Dermis blood vessel endothelial cell (primary cell): Measurements from ENCODE around the gene IMMP2L. TPM values are rescaled to one million over a fixed set of nuclear protein-coding genes. Genes with fewer than 3 reads are reported as not detected.

Source experiments
- DNase-seq: peaks from one replicate; pipeline ENCODE4 v3.0.0; 2010
- total RNA-seq: library from RNA; depleted of rRNA; stranded (reverse); fragments of >200 nt; gene quantifications from 2 replicates; pipeline ENCODE4 v1.2.3, GENCODE V29; 2014

The IMMP2L gene
- total RNA-seq, 1 donor from 2014 or later = 8.8 TPM

GRCh38 chr7:111026806-111027205 is 535.5 kb downstream of the IMMP2L start:
- no peak for DNase-seq

DNA sequence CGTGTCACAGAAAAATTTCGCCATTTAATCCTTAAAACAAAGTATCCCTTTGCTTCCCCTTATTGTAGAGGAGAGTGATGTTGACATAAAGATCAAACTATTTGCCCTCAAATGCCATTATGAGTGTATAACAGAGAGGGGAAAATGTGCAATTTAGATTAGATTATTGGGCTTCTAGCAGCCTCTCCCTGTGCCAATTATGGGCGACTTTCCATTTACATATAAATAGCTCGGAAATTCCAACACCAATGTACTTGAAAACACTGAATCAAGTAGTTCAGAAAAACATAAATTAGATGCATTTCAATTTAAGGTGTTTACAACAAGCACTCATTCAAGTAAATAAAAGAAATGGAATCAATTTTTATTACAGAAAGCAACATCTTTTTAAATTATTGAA is 535.9 kb downstream of the IMMP2L start:
- no peak for DNase-seq

DNA sequence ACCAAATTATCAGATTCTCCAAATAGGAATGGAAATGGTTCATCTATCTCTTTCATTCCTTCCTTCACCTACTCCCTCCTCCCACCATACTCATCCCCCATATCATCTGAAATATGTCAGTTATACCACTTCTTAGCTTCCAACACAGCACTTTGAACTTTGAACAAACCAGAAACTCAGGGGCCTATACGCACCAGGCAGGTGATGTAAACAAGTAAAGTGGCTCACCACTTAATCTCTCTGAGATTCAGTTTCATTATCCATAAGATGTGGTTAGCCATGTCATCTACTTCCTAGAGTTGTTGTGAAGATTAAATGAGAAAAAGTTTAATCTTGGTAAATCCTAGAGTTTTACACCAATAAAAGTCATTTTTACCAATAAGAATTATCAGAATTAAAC is 537.3 kb downstream of the IMMP2L start:
- DNase-seq = no peak

DNA sequence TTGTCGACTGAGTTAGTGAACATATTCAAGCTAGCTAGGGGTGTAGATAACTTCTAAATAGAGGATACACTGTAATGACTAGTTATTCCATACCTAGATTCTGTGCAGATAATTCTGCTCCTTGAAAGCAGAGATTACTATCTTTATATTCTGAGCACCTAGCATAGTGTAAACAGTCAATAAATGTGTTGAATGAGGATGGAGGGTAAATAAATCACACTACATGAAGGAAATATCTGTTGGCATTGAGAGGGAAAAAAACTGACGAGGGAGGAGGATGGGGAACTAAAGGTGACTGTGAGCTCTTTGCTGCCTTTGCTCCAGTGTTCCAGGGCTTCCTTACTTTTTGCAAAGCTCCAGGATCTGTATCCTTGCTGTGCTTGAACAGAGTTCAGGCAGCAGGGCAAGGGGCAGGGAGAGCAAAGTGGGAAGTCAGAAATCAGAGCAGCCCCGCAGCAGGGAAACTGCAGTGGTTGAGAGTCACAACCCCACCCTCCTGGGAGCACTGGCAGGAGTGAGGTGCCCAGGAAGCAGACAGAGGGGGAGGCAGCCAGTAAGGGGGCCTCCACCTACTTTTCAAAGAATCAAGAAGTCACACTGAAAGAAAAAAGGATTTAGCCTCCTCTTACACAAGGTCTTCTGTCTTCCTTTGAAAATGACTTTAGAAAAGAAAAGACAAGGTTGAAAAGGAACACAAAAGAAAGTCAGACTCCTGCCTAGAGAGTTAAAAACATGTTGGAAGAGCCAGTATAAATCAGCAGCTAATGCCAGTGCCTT is 543.1 kb downstream of the IMMP2L start:
- DNase-seq = no peak

DNA sequence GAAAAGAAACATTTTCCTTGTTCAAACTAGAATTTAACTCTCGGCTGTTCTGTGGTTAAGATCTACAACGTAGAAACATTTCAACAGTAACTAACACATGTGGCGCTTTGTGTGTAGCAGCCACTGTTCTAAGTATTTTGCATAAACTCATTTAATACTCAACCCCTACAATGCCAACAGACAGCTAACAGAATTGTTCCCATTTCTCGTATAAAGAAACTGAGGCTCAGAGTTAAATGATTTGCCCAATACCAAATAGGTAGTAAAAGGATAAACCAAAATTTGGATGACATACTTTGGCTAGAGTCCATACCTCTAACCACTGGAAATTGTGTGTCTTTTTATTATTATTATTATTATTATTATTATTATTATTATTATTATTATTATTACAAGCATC is 543.8 kb downstream of the IMMP2L start:
- DNase-seq = no peak

DNA sequence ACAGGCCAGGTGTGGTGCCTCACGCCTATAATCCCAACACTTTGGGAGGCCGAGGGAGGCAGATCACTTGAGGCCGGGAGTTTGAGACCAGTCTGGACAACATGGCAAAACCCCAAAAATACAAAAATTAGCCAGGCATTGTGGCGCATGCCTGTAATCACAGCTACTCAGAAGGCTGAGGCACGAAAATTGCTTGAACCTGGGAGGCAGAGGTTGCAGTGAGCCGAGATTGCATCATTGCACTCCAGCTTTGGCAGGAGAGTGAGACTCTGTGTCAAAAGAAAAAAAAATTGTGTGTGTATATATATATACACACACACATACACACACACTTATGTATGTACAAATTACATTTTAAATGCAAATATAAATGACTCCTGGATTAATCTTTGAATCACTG is 548.2 kb downstream of the IMMP2L start:
- no peak for DNase-seq

DNA sequence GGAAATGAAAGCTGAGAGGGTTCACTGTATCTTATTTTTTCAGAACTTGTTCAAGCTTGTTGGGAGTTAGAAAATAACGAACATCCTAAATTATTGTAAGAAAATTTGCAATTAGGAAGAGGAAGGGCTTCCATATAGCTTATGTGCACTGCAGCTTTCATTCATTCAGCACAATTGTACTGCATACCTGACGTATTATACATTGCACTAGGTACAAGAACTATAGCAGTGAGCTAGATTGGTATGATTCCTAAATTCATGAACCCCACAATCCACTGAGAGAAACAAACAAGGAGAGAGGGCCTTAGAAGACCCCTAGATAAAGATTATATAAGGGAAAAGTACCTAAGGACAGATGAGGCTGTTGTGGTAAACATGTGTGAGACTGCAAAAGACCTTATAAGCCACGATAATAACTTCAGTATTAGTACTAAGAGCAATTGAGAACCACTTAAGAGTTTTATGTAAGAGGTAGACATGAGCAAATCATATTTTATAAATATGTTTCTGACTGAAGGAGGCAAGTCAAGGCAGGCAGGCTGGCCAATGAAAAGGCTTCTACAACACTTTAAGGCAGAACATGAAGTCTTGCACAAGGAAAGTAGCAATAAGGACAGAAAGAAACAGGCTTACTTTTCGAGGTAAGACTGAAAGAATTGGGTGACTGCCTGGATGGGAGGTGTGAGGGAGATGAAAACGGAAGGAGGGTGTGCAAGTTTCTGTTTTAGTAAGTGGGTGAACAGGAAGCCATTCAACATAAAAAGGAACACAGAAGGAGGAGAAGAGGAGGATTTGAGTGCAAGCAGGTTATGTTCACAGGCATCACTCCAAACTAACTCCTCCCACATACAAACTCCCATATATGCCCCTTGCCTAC is 549.3 kb downstream of the IMMP2L start:
- no peak for DNase-seq

DNA sequence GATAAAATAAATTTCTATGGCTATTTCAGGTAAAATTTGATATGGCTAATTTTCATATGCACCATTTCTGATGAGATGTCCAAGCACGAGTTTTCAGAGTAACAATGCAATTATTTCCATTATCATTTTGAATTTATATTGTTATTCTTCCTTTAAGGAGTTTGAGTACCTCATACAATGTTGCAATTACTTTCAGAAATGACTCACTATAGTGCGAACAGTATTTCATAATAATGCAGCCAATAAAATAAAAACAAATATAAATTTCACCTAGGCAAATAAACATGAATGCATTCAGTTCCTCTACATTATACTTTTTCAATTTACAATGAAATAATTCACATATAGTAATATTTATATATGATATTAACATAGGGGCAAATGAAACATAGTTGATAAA is 550.1 kb downstream of the IMMP2L start:
- DNase-seq = no peak

GRCh38 chr7:111011520-111011919 is 550.8 kb downstream of the IMMP2L start:
- no peak for DNase-seq

DNA sequence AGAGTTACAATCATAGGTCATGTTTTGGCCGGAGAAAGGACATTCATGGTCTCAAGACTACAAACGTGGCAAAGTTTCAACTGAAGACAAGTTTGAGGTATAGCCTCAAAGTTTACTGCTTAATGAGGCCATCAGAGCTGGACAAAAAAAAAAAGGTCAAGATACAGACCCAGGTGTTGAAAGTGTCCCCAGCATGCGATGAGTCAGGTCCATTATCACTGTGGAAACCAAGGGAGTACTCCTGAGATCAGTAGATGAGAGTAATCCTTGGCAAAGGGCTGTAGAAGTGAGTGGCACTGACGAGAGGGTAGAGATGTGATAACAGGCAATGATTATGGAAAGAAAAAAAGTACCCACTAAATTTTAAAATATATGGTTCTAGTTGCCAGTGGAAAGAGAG is 551.5 kb downstream of the IMMP2L start:
- no peak for DNase-seq

GRCh38 chr7:111009526-111010040 is 552.7 kb downstream of the IMMP2L start:
- DNase-seq = no peak

DNA sequence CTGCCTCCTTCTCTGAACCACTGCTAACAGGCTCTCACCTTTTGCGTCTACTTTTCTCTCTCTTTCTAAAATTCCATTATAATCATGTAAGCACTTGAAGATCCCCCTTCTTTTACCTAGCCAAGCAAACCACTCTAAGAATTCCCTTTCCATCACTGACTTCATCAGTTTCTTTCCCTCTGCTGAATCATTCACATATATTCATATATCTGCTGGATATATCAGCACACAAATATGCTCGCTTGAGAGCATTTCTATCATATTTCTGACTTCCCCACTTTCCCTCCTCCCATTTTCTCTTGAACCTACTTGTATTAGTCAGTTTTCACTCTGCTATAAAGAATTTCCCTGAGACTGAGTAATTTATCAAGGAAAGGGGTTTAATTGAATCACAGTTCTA is 555.6 kb downstream of the IMMP2L start:
- no peak for DNase-seq

DNA sequence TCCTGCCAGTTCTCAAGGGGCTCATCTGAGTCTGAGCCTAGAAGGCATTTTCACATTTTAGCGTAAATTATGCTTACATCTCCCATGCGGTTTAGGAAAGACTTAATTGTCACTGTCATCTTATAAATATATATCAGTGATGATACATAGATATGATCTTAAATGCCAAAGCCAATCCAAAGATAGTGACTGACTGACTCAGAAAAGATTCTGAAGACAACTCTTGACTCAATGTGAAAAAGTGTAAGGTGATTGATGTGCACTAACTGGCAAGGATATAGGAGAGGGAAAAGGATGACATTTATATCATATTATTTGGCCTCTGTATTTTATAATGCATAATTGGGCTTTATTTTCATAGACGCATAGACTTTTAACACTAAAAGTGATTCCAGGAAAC is 556.3 kb downstream of the IMMP2L start:
- DNase-seq = no peak

- DNase-seq = no peak
Observed at GRCh38 chr7:111005445-111005844, 556.8 kb downstream of the IMMP2L start.

- no peak for DNase-seq
Observed at GRCh38 chr7:111004310-111004901, 557.9 kb downstream of the IMMP2L start.

DNA sequence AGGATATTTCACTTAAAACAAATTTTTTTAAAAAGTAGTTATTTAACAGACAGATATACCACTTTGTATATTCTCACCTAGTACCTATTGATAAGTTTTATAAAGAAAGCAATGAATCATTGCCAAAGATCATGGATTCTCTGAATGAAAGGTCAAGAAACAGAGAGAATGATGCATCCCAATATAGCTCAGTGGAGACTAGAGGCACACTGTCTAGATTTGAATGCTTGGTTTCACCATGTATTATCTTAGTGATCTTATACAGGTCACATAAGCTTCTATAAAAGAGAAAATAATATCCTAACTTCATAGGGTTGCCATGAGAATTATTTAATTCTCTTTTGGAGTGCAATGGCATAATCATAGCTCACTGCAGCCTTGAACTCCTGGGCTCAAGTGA is 558.4 kb downstream of the IMMP2L start:
- DNase-seq = no peak

- no peak for DNase-seq
Observed at GRCh38 chr7:110994028-110994967, 568.0 kb downstream of the IMMP2L start.

- no peak for DNase-seq
Observed at GRCh38 chr7:110988890-110989501, 573.3 kb downstream of the IMMP2L start.

GRCh38 chr7:110988348-110988747 is 573.9 kb downstream of the IMMP2L start:
- DNase-seq = no peak

- no peak for DNase-seq
Observed at GRCh38 chr7:110987127-110987693, 575.1 kb downstream of the IMMP2L start.

- DNase-seq = no peak
Observed at GRCh38 chr7:110983822-110984456, 578.4 kb downstream of the IMMP2L start.
